Measurements from ENCODE around the gene PRMT1. TPM values are rescaled to one million over a fixed set of nuclear protein-coding genes. Genes with fewer than 3 reads are reported as not detected.
"Not testable (repeated sequence)": the region's sequence is repeated elsewhere in the genome, so short reads cannot be mapped to it uniquely, and the experiment has no call there.

The PRMT1 gene
- total RNA-seq, 1 donor from 2014 or later, result 235 TPM

GRCh38 chr19:49631014-49631588, 46.0 kb upstream of the PRMT1 start:
- Mint-ChIP-seq H3K4me1 (ENCODE audit: low read depth, unreplicated experiment) (peaks cover 4% of the 10 kb centered on the region), H3K36me3 (ENCODE audit: low read depth, unreplicated experiment) (peaks cover 10% of the 10 kb centered on the region), H3K9me3 (ENCODE audit: unreplicated experiment) (peaks cover 1% of the 10 kb centered on the region), H3K4me3 (ENCODE audit: unreplicated experiment) (no peak overlapping the region), H3K27ac (ENCODE audit: unreplicated experiment) (no peak overlapping the region), H3K27me3 (ENCODE audit: low read depth, unreplicated experiment) (no peaks in the 10 kb centered on the region)
- Histone ChIP-seq H3K4me2 (ENCODE audit: low read length) (peak overlapping the region; percentile 18), H3K4me3 (ENCODE audit: insufficient read depth, low read depth, low read length) (no peak overlapping the region), H3K9ac (ENCODE audit: low read length) (no peak overlapping the region), H3K9me3 (ENCODE audit: insufficient read depth, low read depth, low read length) (no peaks in the 10 kb centered on the region), H3K36me3 (ENCODE audit: insufficient read depth, low read length) (peaks cover 4% of the 10 kb centered on the region), H3K27me3 (ENCODE audit: insufficient read depth, low read length) (no peaks in the 10 kb centered on the region), H3K27ac (ENCODE audit: low read depth, low read length) (no peak overlapping the region), H3K4me1 (ENCODE audit: insufficient read depth, low read length) (peaks cover 9% of the 10 kb centered on the region), H2AFZ (ENCODE audit: low read depth, low read length) (no peak overlapping the region), H4K20me1 (ENCODE audit: insufficient read depth, low read length) (peaks cover 5% of the 10 kb centered on the region), H3K79me2 (ENCODE audit: insufficient read depth, low read length) (no peaks in the 10 kb centered on the region)
- TF ChIP-seq CTCF (IDR thresholded peaks at IDR 0.05; ENCODE audit: insufficient read depth, low read depth, low read length), result no peak
- TF ChIP-seq EZH2 (IDR thresholded peaks at IDR 0.05; ENCODE audit: insufficient read depth, low read length), result no peak
- DNase-seq (ENCODE audit: low read depth) (no peak), FAIRE-seq (no peak)

- DNase-seq (ENCODE audit: low read depth) (no peak), FAIRE-seq (no peak)
- Mint-ChIP-seq H3K27ac (ENCODE audit: unreplicated experiment) (no peak overlapping the region), H3K36me3 (ENCODE audit: low read depth, unreplicated experiment) (peaks cover 13% of the 10 kb centered on the region), H3K4me1 (ENCODE audit: low read depth, unreplicated experiment) (peaks cover 5% of the 10 kb centered on the region), H3K27me3 (ENCODE audit: low read depth, unreplicated experiment) (no peaks in the 10 kb centered on the region), H3K4me3 (ENCODE audit: unreplicated experiment) (no peak overlapping the region), H3K9me3 (ENCODE audit: unreplicated experiment) (peaks cover 1% of the 10 kb centered on the region)
- TF ChIP-seq EZH2 (IDR thresholded peaks at IDR 0.05; ENCODE audit: insufficient read depth, low read length) (no peak), CTCF (IDR thresholded peaks at IDR 0.05; ENCODE audit: insufficient read depth, low read depth, low read length) (no peak)
- no peak overlapping the region for H3K27ac ChIP-seq (ENCODE audit: low read depth, low read length)
- no peaks in the 10 kb centered on the region for H3K79me2 ChIP-seq (ENCODE audit: insufficient read depth, low read length)
- H3K36me3 ChIP-seq (ENCODE audit: insufficient read depth, low read length), result peaks cover 4% of the 10 kb centered on the region
- H3K4me2 ChIP-seq (ENCODE audit: low read length), result no peak overlapping the region
- H3K4me1 ChIP-seq (ENCODE audit: insufficient read depth, low read length), result peaks cover 9% of the 10 kb centered on the region
- peaks cover 5% of the 10 kb centered on the region for H4K20me1 ChIP-seq (ENCODE audit: insufficient read depth, low read length)
- no peak overlapping the region for H2AFZ ChIP-seq (ENCODE audit: low read depth, low read length)
- no peak overlapping the region for H3K4me3 ChIP-seq (ENCODE audit: insufficient read depth, low read depth, low read length)
- H3K9me3 ChIP-seq (ENCODE audit: insufficient read depth, low read depth, low read length), result no peaks in the 10 kb centered on the region
- H3K27me3 ChIP-seq (ENCODE audit: insufficient read depth, low read length), result no peaks in the 10 kb centered on the region
- no peak overlapping the region for H3K9ac ChIP-seq (ENCODE audit: low read length)
Measured at GRCh38 chr19:49631610-49632192, 45.4 kb upstream of the PRMT1 start.

DNA sequence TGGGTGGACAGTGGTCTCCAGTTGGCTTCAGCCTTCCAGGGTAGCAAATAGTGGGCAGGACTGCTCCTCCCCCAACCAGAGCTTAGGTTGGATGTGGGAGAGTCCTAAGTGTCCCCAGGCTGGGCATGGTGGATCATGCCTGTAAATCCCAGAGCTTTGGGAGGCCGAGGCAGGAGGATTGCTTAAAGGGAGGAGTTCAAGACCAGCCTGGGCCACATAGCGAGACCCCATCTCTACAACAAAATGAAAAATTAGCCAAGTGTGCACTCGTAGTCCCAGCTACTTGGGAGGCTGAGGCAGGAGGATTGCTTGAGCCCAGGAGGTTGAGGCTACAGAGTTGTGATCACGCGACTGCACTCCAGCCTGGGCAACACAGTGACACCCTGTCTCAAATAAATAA, 44.5 kb upstream of the PRMT1 start:
- peaks cover 9% of the 10 kb centered on the region for H3K4me1 ChIP-seq (ENCODE audit: insufficient read depth, low read length)
- Mint-ChIP-seq H3K36me3 (ENCODE audit: low read depth, unreplicated experiment) (peaks cover 13% of the 10 kb centered on the region), H3K4me3 (ENCODE audit: unreplicated experiment) (no peak overlapping the region), H3K9me3 (ENCODE audit: unreplicated experiment) (peaks cover 1% of the 10 kb centered on the region), H3K27ac (ENCODE audit: unreplicated experiment) (peak overlapping the region; percentile 12), H3K27me3 (ENCODE audit: low read depth, unreplicated experiment) (no peaks in the 10 kb centered on the region), H3K4me1 (ENCODE audit: low read depth, unreplicated experiment) (peaks cover 5% of the 10 kb centered on the region)
- no peak overlapping the region for H3K27ac ChIP-seq (ENCODE audit: low read depth, low read length)
- no peak for FAIRE-seq
- no peak overlapping the region for H2AFZ ChIP-seq (ENCODE audit: low read depth, low read length)
- TF ChIP-seq EZH2 (IDR thresholded peaks at IDR 0.05; ENCODE audit: insufficient read depth, low read length), result no peak
- TF ChIP-seq CTCF (IDR thresholded peaks at IDR 0.05; ENCODE audit: insufficient read depth, low read depth, low read length), result no peak
- H4K20me1 ChIP-seq (ENCODE audit: insufficient read depth, low read length), result peaks cover 5% of the 10 kb centered on the region
- no peak overlapping the region for H3K9ac ChIP-seq (ENCODE audit: low read length)
- H3K79me2 ChIP-seq (ENCODE audit: insufficient read depth, low read length), result no peaks in the 10 kb centered on the region
- no peaks in the 10 kb centered on the region for H3K36me3 ChIP-seq (ENCODE audit: insufficient read depth, low read length)
- no peak overlapping the region for H3K4me2 ChIP-seq (ENCODE audit: low read length)
- no peak overlapping the region for H3K4me3 ChIP-seq (ENCODE audit: insufficient read depth, low read depth, low read length)
- H3K9me3 ChIP-seq (ENCODE audit: insufficient read depth, low read depth, low read length), result no peaks in the 10 kb centered on the region
- no peak for DNase-seq (ENCODE audit: low read depth)
- no peaks in the 10 kb centered on the region for H3K27me3 ChIP-seq (ENCODE audit: insufficient read depth, low read length)

- not testable (repeated sequence) for H3K9ac ChIP-seq (ENCODE audit: low read length); H3K4me3 Mint-ChIP-seq (ENCODE audit: unreplicated experiment); H3K4me2 ChIP-seq (ENCODE audit: low read length); H3K9me3 Mint-ChIP-seq (ENCODE audit: unreplicated experiment); H3K27me3 Mint-ChIP-seq (ENCODE audit: low read depth, unreplicated experiment); H3K79me2 ChIP-seq (ENCODE audit: insufficient read depth, low read length); H4K20me1 ChIP-seq (ENCODE audit: insufficient read depth, low read length); H2AFZ ChIP-seq (ENCODE audit: low read depth, low read length); H3K4me3 ChIP-seq (ENCODE audit: insufficient read depth, low read depth, low read length); H3K4me1 Mint-ChIP-seq (ENCODE audit: low read depth, unreplicated experiment); FAIRE-seq; H3K27ac ChIP-seq (ENCODE audit: low read depth, low read length); H3K27me3 ChIP-seq (ENCODE audit: insufficient read depth, low read length); H3K9me3 ChIP-seq (ENCODE audit: insufficient read depth, low read depth, low read length); H3K36me3 ChIP-seq (ENCODE audit: insufficient read depth, low read length); DNase-seq (ENCODE audit: low read depth)
- Mint-ChIP-seq H3K27ac (ENCODE audit: unreplicated experiment) (peak overlapping the region; percentile 77), H3K36me3 (ENCODE audit: low read depth, unreplicated experiment) (peaks cover 10% of the 10 kb centered on the region)
- H3K4me1 ChIP-seq (ENCODE audit: insufficient read depth, low read length), result peaks cover 16% of the 10 kb centered on the region
Measured at GRCh38 chr19:49633273-49633672, 43.8 kb upstream of the PRMT1 start.

Measured in astrocyte (in vitro differentiated cells and primary cell).